ENCODE data around the gene ZNF394.
"Not testable (repeated sequence)": the region's sequence is repeated elsewhere in the genome, so short reads cannot be mapped to it uniquely, and the experiment has no call there.

ZNF394 gene

DNA sequence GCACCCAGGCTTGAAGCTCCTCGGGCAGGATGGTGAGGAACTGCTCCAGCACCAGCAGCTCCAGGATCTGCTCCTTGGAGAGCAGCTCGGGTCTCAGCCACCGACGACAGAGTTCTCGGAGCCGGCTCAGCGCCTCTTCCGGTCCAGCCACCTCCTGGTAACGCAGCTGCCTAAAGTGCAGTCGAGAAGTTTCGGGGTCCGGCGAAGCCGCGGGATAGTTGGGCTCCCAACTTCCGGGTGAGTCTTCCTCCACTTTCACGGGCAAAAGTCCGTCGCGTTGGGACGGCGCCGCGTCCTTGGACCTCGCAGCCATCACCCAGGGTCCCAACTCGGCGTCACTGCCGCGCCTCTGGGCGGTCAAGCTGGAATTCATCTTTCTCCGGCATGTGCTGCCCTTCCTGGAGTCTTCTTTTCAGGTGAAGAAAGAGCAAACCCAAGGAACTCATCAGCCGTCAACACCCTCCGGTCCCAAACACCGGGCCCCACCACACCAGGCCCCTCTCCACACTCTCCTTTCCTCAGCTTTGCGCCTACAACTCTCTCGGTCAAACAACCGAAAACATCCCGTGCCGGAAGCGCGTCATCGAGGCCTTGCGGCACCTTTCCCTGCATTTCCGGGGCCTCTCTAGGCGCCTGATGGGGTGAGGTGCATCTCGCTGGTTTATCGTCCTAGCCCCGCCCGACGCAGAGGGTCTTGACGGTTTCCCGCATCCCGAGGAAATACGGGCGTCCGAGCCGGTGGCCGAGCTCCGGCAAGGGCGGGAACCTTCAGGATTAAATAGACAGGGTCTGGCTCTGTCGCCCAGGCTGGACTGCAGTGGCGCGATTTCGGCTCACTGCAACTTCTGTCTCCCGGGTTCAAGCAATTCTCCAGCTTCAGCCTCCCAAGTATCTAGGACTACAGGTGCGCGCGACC is at the start of gene ZNF394:
TSS of gene ZNF394 (minus strand) at position 561 of the 916 bp plus-strand sequence. CDS start at position 373, 188 bp downstream.
- peak; percentile 96 for DNase-seq (ENCODE audit: low read depth, low spot score)

DNA sequence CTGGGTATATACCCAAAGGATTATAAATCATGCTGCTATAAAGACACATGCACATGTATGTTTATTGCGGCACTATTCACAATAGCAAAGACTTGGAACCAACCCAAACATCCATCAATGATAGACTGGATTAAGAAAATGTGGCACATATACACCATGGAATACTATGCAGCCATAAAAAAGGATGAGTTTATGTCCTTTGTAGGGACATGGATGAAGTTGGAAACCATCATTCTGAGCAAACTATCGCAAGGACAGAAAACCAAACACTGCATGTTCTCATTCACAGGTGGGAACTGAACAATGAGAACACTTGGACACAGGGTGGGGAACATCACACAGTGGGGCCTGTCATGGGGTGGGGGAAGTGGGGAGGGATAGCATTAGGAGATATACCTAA is 49.5 kb upstream of the ZNF394 start:
- not testable (repeated sequence) for DNase-seq (ENCODE audit: low read depth, low spot score)

DNA sequence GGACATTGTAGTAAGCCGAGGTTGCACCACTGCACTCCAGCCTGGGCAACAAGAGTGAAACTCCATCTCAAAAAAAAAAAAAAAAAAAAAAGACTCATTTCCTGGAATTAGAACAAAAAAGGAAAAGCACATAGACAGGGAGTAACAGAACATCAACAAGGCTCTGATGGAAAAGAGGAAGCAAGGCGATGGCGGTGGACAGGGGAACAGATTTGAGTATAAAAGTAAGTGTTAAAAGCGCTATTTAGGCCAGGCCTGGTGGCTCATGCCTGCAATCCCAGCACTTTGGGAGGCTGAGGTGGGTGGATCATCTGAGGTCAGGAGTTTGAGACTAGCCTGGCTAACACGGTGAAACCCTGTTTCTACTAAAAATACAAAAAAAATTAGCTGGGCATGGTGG is 45.2 kb upstream of the ZNF394 start:
- DNase-seq (ENCODE audit: low read depth, low spot score) = not testable (repeated sequence)

DNA sequence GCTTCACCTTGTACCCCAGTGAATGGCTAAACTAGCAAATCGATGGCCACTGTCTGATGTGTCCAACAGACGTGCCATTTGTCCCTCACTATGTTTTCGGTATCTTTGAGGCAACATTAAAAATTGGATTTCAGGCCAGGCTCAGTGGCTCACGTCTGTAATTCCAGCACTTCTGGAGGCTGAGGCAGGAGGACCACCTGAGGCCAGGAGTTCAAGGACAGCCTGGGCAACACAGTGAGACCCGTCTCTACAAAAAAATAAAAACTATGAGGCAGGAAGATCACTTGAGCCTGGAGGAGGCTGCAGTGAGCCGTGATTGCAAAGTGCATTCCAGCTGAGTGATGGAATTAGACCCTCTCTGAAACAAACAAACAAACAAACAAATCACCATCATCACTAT is 43.8 kb upstream of the ZNF394 start:
- no peak for DNase-seq (ENCODE audit: low read depth, low spot score)

DNA sequence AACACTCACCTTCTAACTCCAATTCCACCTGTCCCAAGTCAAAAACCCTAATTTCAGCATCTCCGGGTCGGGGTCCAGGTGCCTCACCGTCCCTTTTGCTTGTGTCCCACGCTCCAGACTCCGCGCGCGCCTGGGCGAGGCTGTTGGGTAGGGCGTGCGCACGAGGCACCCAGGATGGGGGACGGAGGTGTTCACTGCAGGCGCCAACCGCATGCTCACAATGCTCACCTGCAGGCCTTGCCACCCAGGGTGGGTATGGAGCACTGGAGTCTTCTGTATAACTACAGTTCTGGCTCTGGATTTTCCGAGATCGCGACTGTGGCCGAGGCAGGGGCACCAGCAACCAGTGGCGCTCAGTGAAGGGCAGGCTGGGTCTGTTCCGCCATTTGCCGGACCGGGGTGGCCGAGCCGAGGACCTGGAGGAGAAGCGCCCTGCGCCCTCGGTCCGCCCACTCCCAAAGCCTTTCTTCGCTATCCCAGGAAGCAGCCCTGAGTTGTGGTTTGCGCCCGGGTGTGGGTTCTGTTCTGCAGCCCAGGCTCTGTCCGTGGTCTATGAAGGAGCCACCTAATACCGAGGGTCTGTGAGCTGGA is 43.1 kb upstream of the ZNF394 start:
- DNase-seq (ENCODE audit: low read depth, low spot score) = no peak

DNA sequence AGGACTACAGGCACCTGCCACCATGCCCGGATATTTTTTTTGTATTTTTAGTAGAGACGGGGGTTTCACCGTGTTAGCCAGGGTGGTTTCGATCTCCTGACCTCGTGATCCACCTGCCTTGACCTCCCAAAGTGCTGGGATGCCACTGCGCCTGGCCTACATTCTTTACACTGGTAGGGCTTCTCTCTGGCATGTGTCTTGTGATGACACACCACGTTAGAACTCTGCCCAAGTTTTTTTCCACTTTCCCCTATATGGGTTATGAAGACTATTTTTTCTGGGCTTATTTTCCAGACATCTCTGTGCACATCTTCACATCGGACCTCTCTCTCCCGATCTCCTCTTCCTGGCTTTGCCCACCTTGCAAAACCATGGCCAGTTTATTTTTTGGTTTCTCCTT is 41.1 kb upstream of the ZNF394 start:
- no peak for DNase-seq (ENCODE audit: low read depth, low spot score)

DNA sequence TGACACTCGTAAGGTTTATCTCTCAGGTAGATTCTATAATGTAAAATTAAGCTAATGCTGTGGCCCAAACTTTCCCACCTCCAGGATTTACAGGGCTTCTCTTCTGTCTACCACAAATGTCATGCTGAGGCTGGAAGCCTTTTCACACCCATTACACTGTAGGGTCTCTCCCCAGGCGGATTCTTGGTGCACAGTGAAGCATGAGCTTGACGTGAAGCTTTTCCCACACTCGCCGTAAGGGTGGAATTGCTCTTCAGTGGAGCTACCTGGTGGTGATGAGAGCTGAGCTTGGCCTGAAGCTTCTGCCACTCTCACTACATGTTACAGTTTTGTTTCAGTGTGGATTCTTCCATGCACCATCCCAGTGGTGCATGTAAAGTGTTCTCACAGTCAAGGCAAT is 40.5 kb upstream of the ZNF394 start:
- no peak for DNase-seq (ENCODE audit: low read depth, low spot score)

DNA sequence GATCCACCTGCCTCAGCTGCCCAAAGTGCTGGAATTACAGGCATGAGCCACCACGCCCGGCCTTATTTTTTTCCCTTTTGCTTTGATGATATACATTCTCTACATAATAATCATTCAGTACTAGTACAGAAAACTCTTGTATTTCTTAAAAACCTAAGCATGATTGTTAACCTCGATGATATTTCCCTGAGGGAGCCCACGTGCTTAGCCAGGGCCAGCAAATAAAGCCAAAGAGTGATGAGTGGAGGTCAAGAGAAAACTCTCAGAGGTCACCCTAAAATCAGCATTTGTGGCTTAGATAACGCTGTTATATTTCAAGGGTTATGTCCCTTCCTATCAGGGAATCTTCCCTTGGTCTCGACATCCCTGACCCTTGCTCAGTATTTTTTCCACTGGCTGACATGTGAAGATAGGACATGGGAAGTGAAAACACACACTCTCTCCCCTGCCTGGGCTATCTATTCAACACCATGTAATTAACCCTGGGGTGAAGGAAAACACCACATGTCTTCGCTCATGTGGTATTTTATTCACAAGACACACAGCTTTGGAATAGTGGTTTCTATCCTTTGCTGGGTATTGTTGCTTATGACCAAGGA is 39.2 kb upstream of the ZNF394 start:
- no peak for DNase-seq (ENCODE audit: low read depth, low spot score)

DNA sequence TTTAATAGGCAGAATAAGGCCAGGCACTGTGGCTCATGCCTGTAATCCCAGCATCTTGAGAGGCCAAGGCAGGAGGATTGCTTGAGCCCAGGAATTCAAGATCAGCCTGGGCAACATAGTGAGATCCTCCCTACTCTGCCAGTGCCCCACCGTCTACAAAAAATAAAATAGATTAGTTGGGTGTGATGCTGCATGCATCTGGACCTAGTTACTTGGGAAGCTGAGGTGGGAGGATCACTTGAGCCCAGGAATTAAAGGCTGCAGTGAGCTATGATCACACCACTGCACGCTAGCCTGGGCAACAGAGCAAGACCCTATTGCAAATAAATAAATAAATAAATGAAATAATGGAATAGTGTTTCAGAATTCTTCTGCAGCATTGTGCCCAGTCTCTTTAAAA is 35.6 kb upstream of the ZNF394 start:
- no peak for DNase-seq (ENCODE audit: low read depth, low spot score)

DNA sequence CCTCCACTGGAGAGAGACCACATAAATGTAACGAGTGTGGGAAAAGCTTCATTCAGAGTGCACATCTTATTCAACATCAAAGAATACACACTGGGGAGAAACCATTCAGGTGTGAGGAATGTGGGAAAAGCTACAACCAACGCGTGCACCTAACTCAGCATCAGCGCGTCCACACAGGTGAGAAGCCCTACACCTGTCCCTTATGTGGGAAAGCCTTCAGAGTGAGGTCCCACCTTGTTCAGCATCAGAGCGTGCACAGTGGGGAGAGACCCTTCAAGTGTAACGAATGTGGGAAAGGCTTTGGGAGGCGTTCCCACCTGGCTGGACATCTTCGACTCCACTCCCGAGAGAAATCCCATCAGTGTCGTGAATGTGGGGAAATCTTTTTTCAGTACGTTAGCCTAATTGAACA is 31.3 kb upstream of the ZNF394 start:
- DNase-seq (ENCODE audit: low read depth, low spot score) = peak; percentile 3

DNA sequence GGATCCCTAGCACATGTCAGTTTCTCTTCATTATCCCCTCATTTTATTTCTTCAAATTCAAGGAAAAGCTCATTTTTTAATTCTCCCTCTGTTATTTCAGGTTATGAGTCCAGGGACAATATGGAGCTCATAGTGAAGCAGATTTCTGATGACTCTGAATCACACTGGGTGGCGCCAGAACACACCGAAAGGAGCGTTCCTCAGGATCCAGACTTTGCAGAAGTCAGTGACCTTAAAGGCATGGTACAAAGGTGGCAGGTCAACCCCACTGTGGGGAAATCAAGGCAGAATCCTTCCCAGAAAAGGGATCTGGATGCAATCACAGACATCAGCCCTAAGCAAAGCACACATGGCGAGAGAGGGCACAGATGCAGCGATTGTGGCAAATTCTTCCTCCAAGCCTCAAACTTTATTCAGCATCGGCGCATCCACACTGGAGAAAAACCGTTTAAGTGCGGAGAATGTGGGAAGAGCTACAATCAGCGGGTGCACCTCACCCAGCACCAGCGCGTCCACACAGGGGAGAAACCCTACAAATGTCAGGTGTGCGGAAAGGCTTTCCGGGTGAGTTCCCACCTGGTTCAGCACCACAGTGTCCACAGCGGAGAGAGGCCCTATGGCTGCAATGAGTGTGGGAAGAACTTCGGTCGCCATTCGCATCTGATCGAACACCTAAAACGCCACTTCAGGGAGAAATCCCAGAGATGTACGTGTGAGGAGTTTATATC is 25.8 kb upstream of the ZNF394 start:
- DNase-seq (ENCODE audit: low read depth, low spot score) = peak; percentile 8

DNA sequence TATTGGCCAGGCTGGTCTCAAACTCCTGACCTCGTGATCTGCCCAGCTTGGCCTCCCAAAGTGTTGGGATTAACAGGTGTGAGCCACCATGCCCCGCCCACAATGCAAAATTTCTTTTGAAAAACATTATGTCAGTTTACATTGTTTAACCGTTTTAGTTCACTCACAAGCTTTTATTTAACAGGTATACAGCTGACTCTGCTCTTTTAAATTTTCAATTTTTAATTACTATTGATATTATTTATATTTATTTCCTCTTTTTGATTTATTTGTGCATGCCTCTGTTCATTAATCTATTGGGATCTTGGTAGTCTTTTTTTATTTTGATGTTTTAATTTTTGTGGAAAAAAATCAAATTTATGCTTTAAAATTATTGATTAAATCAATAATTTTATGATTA is 21.3 kb upstream of the ZNF394 start:
- no peak for DNase-seq (ENCODE audit: low read depth, low spot score)

DNA sequence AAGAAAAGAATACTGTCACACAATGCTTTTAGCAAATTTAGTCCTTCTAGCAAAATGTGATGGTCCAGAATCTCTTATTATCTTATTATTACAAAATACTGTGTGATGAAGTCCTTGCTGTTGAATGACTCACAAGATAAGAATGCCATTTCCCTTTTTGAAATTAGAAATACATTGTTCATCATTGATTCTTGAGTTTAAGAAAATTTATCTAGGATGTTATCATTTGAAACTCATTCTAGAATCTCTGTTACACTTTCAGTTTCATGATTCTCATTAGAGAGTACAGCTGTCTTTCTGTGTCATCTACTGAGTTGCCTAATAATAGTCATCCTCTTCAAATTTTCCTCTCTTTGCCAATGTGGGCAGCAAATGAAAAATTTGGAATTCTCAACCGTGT is 14.0 kb upstream of the ZNF394 start:
- no peak for DNase-seq (ENCODE audit: low read depth, low spot score)

DNA sequence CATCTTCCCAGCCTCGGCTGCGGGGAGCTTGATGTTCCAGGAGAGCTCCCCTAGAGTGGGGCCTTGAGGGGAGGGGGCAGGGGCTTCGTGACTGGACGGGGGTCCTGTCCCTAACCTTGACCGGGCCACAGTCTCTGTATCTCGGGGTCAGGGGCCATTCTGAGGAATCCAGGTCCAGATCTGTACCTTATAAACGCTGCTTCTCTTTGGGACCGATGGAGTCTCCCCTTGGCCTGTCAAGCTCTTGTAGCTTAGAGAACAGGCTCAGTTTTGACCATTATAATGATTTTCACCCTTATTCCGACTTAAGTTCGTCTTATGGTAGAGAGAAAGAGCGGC is 5.2 kb upstream of the ZNF394 start:
- no peak for DNase-seq (ENCODE audit: low read depth, low spot score)

DNA sequence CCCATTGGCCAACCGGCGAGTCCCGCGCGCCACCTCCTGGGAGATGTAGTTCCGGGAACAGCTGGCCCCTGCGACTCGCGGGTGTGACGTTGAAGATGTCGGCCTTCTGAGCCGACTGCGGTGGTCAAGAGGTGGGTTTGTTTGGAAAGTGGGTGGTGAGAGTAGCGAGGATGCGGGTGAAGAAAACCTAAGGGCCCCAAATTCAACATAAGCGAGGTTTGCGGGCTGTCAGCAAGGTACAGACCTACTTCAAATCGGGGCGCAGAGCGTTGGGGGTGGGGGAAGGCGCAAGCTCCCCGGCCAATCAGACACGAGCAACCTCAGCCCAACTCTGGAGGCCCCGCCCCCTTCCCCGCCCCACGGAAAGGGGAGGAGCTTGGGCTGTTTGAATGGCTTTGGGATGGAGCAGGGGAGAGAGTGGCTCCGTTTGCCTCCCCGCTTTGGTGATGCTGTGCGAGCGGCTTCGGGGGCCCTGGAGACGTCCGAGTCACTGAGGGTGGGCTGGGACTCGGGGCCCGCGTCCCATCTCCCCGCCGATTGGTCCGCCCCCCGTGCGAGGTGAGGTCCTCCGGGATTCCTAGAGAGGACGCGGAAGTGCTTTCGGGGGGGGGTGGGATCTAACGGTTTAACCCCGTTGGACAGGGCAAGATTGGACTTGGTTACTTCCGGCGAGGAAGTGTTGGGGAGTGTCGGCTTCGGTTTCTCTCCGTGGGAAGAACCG is 4.7 kb upstream of the ZNF394 start, which contains the start of gene ZKSCAN5:
TSS of gene ZKSCAN5 (plus strand) at position 60 of the 721 bp plus-strand sequence. CDS start 1,383 bp downstream, outside the sequence.
- peak; percentile 98 for DNase-seq (ENCODE audit: low read depth, low spot score)

DNA sequence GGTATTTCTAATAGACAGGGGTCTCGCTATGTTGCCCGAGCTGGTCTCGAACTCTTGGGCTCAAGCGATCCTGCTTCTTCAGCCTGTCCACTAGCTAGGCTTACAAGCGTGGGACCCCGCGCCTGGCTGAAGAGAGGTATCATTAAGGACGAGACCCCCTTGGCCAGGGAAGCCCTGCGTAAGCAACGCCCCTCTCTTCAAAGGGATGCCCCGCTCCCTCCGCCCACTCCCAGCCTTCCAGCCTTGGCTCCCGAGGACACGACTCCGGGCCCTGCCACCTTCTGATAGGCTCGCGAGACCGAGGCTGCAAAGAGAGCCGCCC is 4.2 kb upstream of the ZNF394 start:
- DNase-seq (ENCODE audit: low read depth, low spot score) = peak; percentile 99

DNA sequence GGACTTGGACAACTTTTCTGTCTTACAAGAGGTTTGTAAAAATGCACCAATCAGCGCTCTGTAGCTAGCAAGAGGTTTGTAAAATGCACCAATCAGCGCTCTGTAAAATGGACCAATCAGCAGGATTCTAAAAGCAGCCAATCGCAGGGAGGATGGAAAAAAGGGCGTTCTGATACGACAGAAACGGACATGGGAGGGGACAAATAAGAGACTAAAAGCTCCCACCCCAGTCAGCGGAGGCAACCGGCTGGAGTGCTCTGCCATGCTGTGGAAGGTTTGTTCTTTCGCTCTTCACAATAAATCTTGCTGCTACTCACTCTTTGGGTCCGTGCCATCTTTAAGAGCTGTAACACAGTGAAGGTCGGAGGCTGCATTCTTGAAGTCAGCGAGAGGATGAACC is 1.2 kb upstream of the ZNF394 start:
- peak; percentile 49 for DNase-seq (ENCODE audit: low read depth, low spot score)

DNA sequence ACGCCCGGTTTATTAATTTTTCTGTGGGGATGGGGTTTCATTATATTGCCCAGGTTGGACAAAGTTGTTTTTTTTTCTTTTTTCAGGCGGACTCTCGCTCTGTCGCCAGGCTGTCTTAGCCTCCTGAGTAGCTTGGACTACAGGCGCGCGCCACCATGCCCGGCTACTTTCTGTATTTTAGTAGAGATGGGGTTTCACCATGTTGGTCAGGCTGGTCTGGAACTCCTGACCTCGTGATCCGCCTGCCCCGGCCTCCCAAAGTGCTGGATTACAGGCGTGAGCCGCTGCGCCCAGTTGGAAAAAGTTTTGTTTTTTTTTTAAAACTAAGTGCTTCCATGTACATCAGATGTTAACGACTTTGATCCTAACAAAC is 542 bp upstream of the ZNF394 start:
- no peak for DNase-seq (ENCODE audit: low read depth, low spot score)

DNA sequence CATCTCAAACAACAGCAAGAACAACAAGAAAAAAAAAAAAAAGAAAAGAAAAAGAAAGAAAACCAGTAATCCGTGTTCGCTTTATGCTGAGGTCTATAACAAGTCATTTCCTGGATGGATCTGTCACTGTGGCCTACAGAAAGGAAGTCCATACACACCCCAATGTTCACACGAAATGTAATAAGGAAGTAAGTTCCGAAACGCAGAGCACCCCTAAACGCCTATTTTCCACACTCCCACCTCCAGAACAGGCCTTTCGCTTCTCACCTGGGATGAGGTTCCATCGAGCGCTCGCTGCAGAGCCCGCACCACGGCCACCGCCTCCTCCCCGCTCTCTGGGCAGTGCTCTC is 735 bp downstream of the ZNF394 start:
- no peak for DNase-seq (ENCODE audit: low read depth, low spot score)

DNA sequence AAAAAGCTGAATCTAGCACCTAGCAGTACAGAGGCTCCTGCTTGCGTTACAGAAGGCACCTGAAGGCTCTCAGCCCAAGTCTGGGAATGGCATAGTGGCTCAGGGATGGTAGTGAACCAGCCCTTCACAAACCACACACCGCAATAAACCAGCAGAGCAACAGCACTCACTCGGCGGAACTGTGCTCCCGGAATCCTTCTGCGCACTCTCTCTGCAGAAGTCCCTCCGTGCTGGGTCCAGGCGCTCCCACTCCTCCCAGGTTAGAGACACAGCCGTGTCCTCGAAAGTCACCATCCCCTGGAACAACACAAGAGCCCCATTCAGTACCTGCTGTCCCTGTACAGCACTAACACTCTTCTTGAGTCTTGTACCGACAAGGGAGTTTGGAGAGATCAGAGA is 1.5 kb downstream of the ZNF394 start:
- DNase-seq (ENCODE audit: low read depth, low spot score) = peak; percentile 40

DNA sequence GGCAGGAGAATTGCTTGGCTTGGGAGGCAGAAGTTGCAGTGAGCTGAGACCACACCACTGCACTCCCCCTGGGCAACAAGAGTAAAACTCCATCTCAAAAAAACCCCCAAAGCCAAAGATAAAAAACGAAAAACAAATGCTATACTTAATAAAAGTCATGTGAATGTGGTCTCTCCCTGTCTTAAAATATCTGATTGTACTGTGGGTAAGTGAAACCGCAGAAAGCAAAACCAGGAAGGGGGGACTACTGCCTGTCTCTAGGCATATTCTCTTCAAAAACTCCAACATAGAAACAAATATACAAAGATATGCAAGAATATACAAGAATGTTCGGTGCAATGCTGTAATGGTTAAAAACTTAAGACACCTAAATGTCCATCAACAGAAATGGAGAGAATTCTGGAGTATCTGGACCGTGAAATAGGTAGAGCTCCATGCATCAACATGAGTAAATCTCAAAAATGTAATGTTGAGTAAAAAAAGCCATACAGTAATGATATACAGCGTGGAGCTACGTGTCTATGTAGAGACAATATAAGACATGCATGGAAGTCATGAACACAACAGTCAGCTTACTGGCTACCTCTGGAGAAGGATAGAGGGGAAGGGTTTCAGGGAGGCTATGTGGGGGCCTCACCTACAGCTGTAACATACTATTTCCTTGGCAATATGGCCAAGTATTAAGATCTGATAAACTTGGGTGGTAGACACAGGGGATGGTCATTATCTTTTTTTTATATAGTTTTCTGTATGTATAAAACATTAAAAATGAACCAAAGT is 2.1 kb downstream of the ZNF394 start:
- no peak for DNase-seq (ENCODE audit: low read depth, low spot score)

Measured in ELF-1 (cell line).